Rectal smooth muscle tissue (tissue), 1 donor: Measurements from ENCODE around the gene TSKU.

Source experiments
- H3K27ac ChIP-seq: one replicate; pipeline ENCODE4 v1.7.0; 2013; ENCODE audit warnings: low read depth, low read length, inconsistent platforms
- H3K27me3 ChIP-seq: one replicate; pipeline ENCODE4 v1.7.0; 2013; ENCODE audit warnings: low read length; ENCODE audit not compliant: control insufficient read depth, insufficient read depth
- H3K36me3 ChIP-seq: one replicate; pipeline ENCODE4 v1.7.0; 2013; ENCODE audit warnings: low read length; ENCODE audit not compliant: control insufficient read depth, insufficient read depth
- H3K4me1 ChIP-seq: one replicate; pipeline ENCODE4 v1.7.0; 2013; ENCODE audit warnings: low read length; ENCODE audit not compliant: control insufficient read depth, insufficient read depth
- H3K4me3 ChIP-seq: one replicate; pipeline ENCODE4 v1.7.0; 2013; ENCODE audit warnings: low read length
- H3K9ac ChIP-seq: one replicate; pipeline ENCODE4 v1.7.0; 2013; ENCODE audit warnings: low read length

The TSKU gene

DNA sequence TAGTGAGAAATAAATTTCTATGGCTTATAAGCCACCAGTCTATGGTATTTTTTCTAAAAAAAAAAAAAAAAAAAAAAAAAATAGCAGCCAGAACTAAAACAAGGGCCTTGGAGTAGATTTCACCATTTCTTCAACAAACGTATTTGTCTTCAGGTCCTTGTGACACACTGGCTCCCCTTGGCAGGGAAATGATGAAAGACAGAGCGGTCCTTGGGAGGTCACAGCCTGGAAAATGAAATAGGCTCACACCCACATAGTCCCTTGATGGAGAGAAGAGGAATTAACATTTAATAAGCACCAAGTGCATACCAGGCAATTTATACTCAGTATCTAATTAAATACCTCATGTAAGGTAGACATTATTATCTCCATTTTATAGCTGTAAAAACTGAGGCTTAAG lies 51.9 kb downstream of the TSKU start:
- no peaks in the 10 kb centered on the region for H3K27me3 ChIP-seq
- H3K36me3 ChIP-seq: no peaks in the 10 kb centered on the region
- H3K9ac ChIP-seq: no peak overlapping the region
- peaks cover 4% of the 10 kb centered on the region for H3K4me1 ChIP-seq
- H3K27ac ChIP-seq: no peak overlapping the region
- no peak overlapping the region for H3K4me3 ChIP-seq

DNA sequence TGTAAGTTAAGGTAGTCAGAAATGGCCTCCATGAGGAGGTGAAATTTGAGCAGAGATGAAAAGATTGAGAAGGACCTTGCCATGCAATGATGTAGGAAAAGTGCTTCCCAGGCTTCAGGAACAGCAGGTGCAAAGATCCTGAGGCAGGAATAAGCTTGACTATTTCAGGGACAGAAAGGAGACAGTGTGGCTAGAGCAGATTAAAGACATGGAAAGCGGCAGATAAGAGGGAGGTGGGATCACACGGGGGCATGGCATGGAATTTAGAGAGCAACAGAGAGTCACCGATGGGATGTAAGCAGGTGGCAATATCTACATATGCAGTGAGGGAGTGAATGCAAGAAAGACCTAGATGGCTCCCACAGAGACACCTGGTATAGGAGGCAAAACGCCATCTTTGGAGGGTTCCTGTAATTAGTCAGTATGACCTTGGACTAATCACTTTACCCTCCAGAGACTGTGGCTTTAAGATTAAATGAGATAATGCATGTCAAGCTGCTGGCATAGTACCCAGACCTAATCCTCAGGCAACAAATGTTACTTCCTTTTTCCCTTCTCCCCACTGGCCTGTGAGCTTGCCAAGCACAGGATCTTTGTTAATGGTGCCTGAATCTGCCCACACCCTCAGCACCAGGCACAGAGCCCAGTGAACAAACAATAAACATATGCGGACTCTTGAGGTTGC lies 52.9 kb downstream of the TSKU start:
- Histone ChIP-seq H3K4me1 (no peaks in the 10 kb centered on the region), H3K27me3 (no peaks in the 10 kb centered on the region), H3K27ac (no peak overlapping the region), H3K36me3 (no peaks in the 10 kb centered on the region), H3K4me3 (no peak overlapping the region), H3K9ac (no peak overlapping the region)

DNA sequence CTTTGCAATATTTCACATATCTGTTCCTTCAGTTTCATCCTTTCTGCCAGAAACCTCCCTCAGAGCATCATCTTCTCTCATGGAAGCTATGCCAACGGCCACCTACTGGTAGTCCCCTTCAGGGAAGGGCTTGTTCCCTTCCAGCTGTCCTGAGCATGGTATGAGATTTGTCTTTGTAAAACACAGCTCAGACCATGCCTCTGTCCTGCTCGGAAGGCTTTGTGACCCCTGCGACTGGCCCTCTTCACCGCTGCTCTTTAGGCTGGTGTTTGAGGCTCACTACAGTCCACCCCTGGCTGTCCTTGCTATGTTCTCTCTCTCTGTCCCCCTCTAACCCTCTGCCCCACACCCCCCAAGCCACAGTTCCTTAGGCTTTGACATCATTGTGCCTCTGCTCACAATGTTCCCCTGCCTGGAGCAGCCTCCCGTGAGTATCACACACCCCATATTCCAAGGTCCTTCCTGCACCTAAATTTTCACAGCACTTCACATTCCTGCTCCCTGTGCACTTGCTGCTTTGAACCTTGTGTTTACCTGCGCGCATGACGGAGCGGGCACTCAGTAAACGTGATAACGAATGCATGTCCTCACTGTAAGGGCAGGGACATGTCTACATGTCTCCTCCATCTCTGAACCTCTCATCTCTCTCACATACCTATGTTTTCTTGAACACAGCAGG lies 53.6 kb downstream of the TSKU start:
- no peak overlapping the region for H3K4me3 ChIP-seq
- no peaks in the 10 kb centered on the region for H3K27me3 ChIP-seq
- H3K27ac ChIP-seq: no peak overlapping the region
- H3K4me1 ChIP-seq: no peaks in the 10 kb centered on the region
- H3K36me3 ChIP-seq: no peaks in the 10 kb centered on the region
- no peak overlapping the region for H3K9ac ChIP-seq

DNA sequence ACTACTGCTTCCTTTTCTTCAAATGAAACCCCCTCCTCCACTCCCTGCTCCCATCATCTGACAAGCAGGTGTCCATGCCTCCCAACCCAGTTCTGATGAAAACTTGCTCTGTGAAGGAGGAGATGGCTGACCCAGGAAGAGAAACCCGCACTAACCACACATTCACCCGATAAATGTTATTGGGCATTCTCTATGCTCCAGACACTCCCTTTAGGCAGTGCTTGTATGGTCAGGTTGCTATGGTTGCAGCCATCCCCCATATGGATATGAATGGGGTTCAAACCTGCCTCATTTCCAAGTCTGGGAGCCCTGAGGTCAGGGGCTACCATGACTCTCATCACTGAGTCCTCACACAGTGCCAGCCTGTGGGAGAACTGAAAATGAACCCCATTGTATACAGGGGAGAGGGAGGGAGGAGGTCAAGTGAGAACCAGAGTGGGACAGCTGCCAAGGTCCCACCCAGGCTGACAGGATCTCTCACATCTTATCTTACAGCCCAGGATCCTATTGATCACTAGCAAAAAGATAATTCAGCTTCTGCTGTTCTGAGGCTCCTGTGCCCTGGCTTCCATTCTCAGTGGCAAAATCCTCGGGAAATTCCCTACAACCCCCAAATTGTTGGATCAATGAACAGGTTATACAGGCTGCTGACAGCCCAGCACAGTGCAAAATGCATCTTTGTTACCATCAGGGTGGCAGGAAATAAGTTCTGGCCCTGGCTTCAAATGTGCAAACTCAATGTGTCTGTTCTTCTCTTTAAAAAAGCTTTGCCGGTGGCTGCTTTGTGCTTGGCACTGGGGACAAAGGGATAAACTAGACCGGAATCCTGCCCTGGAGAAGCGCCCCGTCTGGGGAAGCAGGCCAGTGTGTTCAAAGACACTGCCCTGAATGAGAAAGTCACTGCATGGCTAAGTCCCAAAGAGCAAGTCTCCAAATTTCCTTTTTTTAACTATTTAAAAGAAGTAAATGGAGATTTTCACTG lies 54.8 kb downstream of the TSKU start:
- Histone ChIP-seq H3K27me3 (no peaks in the 10 kb centered on the region), H3K4me1 (no peaks in the 10 kb centered on the region), H3K9ac (no peak overlapping the region), H3K4me3 (no peak overlapping the region), H3K27ac (no peak overlapping the region), H3K36me3 (no peaks in the 10 kb centered on the region)

DNA sequence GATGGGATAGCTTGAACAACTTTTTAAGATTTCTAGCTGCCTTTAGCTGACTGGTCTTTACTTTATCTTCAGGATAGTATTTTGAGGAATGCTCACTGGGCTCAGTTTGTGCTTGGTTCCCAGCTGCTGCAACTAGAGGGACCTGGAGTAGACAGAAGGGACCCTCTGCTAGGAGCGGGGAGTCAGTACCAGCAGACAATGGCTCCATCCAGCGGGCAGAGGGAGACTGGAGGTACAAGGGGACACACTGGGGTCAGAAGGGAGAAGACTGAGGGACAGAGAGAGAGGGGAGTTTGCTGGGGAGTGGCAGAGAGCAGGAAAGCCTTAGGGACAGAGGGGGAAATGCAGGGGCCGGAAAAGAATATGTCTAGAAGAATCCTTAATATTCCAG lies 55.5 kb downstream of the TSKU start:
- Histone ChIP-seq H3K4me1 (no peaks in the 10 kb centered on the region), H3K27me3 (no peaks in the 10 kb centered on the region), H3K4me3 (no peak overlapping the region), H3K9ac (no peak overlapping the region), H3K36me3 (no peaks in the 10 kb centered on the region), H3K27ac (no peak overlapping the region)

DNA sequence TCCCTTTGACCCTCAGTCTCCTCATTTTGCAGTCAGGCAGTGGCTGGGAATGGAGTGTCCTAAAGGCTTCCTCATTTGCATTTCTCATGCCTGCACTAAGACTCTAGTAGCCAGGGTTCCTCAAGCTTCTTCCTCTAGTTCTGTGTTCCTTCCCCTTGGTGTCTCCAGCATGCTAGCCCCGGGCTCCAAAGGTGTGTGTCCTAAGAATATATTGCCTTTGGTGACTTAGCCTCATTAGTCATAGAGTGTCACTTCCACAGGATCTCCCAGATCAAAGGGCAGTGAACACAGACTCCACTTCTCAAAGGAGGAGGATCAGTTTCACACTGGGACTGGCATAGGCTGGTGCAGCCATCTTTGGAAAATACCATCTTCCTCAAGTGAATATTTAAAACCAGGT lies 56.2 kb downstream of the TSKU start:
- Histone ChIP-seq H3K36me3 (no peaks in the 10 kb centered on the region), H3K27ac (no peak overlapping the region), H3K4me3 (no peak overlapping the region), H3K4me1 (no peaks in the 10 kb centered on the region), H3K27me3 (no peaks in the 10 kb centered on the region), H3K9ac (no peak overlapping the region)

DNA sequence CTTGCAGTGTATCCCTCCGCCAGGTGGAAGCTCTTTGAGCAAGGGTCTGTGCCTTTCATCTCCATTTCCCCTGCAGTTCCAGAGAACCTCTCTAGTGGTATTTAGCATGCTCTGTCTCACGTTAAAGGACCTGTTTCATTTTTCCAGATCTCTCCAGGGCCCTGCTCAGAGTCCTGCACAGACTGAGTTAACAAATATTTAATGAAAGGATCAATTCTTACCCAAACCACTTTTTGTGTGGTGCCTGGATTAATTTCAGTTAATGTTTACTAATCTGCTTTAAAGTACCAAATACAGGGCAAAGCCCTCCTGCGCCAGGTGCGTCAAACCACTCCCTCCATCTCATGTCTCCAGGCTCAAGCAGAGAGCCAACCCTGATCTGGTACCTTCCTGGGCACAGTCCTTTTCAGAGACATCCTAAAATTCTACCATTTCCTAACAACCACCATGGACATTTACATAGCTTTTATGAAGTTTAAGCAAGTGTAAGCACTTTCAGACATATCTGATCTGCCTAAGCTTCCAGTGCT lies 58.8 kb downstream of the TSKU start:
- no peak overlapping the region for H3K4me3 ChIP-seq
- no peaks in the 10 kb centered on the region for H3K27me3 ChIP-seq
- H3K27ac ChIP-seq: no peak overlapping the region
- no peaks in the 10 kb centered on the region for H3K4me1 ChIP-seq
- no peaks in the 10 kb centered on the region for H3K36me3 ChIP-seq
- H3K9ac ChIP-seq: no peak overlapping the region

DNA sequence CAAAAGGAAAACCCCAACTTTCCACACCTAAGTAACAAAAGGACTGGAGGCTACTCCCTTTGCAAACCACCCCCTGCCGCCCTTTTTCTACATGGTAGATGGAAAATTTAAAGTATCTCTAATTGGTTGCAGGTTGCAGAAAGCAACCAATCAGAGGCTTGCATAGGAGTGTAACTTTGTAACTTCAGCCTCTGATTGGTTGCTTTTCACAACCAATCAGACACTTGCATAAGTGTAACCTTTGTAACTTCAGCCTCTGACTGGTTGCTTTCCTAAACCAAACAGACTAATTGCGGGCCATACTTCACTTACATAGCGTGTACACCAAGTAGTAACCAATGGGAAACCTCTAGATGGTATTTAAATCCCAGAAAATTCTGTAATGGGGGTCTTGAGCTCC lies 60.8 kb downstream of the TSKU start:
- H3K4me3 ChIP-seq: no peak overlapping the region
- no peak overlapping the region for H3K27ac ChIP-seq
- H3K27me3 ChIP-seq: no peaks in the 10 kb centered on the region
- H3K4me1 ChIP-seq: no peaks in the 10 kb centered on the region
- no peaks in the 10 kb centered on the region for H3K36me3 ChIP-seq
- H3K9ac ChIP-seq: no peak overlapping the region

DNA sequence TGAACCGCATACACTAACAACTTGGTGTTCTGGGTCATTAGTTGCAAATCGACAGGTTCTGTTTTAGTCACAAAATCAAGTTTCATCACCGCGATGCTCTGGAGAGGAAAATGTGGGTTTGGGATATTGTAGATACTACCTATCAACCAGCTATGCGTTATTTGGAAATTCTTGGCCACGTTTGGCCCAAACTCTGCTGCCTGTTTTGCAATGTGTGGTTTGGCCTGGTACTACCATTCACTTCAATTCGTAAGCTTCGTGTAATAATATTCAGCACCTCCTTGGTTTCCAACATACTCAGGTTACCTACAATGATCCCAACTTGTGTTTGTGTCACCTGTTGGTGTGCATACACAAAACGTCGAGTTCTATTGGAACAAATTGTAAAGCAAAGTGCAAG lies 61.4 kb downstream of the TSKU start:
- Histone ChIP-seq H3K4me1 (no peaks in the 10 kb centered on the region), H3K27ac (no peak overlapping the region), H3K9ac (no peak overlapping the region), H3K36me3 (no peaks in the 10 kb centered on the region), H3K27me3 (no peaks in the 10 kb centered on the region), H3K4me3 (no peak overlapping the region)

DNA sequence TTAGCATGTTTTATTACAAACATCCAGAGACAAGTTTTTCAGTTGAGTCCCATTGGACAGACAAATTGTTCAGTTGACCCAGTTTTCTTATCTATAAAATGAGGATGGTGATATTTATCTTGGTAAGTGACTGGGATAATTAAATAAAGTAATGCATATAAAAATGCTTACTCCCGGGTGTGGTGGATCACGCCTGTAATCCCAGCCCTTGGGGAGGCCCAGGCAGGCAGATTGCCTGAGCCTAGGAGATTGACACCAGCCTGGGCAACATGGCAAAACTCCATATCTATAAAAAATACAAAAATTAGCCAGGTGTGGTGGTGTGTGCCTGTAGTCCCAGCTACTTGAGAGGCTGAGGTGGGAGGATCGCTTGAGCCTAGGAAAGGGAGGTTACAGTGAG lies 61.9 kb downstream of the TSKU start:
- no peak overlapping the region for H3K27ac ChIP-seq
- no peaks in the 10 kb centered on the region for H3K36me3 ChIP-seq
- no peaks in the 10 kb centered on the region for H3K27me3 ChIP-seq
- no peak overlapping the region for H3K9ac ChIP-seq
- H3K4me3 ChIP-seq: no peak overlapping the region
- H3K4me1 ChIP-seq: no peaks in the 10 kb centered on the region

DNA sequence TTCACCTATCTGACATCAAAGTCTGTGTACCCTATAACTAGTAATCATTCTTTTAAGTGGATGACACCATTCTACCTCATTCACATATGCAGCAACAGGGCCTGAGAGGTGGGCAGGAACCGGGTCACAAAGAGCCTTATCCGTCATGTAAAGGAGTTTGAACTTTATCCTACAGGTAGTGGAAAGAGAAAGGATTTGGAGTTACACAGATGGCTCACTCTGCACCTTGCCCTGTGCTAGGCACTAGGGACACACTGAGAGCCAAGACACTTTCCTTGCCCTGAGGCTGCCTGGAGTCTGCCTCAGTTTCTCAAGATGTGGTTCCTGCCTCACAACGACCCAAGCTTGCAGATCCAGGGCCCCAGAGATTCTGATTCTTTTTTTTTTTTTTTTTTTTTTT lies 63.3 kb downstream of the TSKU start:
- Histone ChIP-seq H3K4me3 (no peak overlapping the region), H3K36me3 (no peaks in the 10 kb centered on the region), H3K27me3 (no peaks in the 10 kb centered on the region), H3K9ac (no peak overlapping the region), H3K27ac (no peak overlapping the region), H3K4me1 (no peaks in the 10 kb centered on the region)
